Calu3 (cell line): ENCODE data around the gene PTPRN2. TPM values are rescaled to one million over a fixed set of nuclear protein-coding genes. Genes with fewer than 3 reads are reported as not detected.
"Not testable (repeated sequence)": the region's sequence is repeated elsewhere in the genome, so short reads cannot be mapped to it uniquely, and the experiment has no call there.

Experiments used
- BruUV-seq: library from RNA; stranded (reverse); fragments of 400-500 nt; replicated peaks from 2 replicates; lab custom pipeline; 2021; lab: Mats Ljungman, UMichigan
- CTCF ChIA-PET: fragments of 300-600 bp; sonication (Branson Sonifier 250); formaldehyde crosslinking; loops from one replicate; lab custom pipeline; 2022; ENCODE audit warnings: antibody characterized with exemption; lab: Charles Lee
- DNase-seq: peaks from one replicate; pipeline ENCODE4 v3.0.0; 2022
- H3K27ac Mint-ChIP-seq: one replicate; pipeline ENCODE4 v1.8.0; 2022; ENCODE audit warnings: mixed read lengths; ENCODE audit not compliant: unreplicated experiment
- H3K27me3 Mint-ChIP-seq: one replicate; pipeline ENCODE4 v1.8.0; 2022; ENCODE audit warnings: mixed read lengths; ENCODE audit not compliant: unreplicated experiment
- H3K36me3 Mint-ChIP-seq: one replicate; pipeline ENCODE4 v1.8.0; 2022; ENCODE audit warnings: mild to moderate bottlenecking, moderate library complexity, mixed read lengths; ENCODE audit not compliant: insufficient read depth, unreplicated experiment
- H3K4me1 Mint-ChIP-seq: one replicate; pipeline ENCODE4 v1.8.0; 2022; ENCODE audit warnings: mild to moderate bottlenecking, low read depth, mixed read lengths; ENCODE audit not compliant: unreplicated experiment
- H3K4me3 Mint-ChIP-seq: one replicate; pipeline ENCODE4 v1.8.0; 2022; ENCODE audit warnings: mild to moderate bottlenecking, low read depth, moderate library complexity, mixed read lengths; ENCODE audit not compliant: unreplicated experiment
- H3K9me3 Mint-ChIP-seq: one replicate; pipeline ENCODE4 v1.8.0; 2022; ENCODE audit warnings: low read depth, mixed read lengths; ENCODE audit not compliant: unreplicated experiment
- intact Hi-C: fragments of 100-400 bp; cut with micrococcal nuclease; formaldehyde crosslinking; loops from one replicate; pipeline ENCODE4 v1.10.0; 2022; ENCODE audit not compliant: unreplicated experiment
- total RNA-seq: library from RNA; stranded (reverse); gene quantifications from 2 replicates; pipeline ENCODE4 v1.2.3, GENCODE V29; 2022
- TF ChIP-seq, protein P1 (sequence below): fragments of 200-600 bp; IDR thresholded peaks from one replicate; pipeline ENCODE4 v1.8.0; 2022; ENCODE audit warnings: antibody characterized with exemption; ENCODE audit not compliant: unreplicated experiment

Gene PTPRN2
- total RNA-seq, 1 experiment from 2014 or later: 2.0 TPM

DNA sequence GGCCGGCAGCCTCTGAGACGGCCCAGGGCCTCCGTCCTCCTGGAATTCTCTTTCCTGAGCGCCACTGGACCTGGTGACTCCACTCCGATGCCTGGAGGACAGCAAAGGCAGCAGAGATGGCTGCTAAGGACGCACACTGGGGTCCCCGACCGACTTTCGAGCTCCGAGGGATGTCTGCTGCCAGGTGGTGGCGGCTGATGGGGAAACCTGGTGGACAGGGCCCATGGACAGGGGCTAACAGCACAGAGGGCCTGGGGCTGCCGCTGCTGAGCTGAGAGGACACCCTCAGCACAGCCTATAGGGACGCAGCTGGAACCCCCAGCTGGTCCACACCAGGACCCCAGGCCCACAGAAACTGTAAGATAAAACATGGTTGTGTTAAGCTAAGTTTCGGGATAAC is 884.5 kb downstream of the PTPRN2 start:
- BruUV-seq: no TSS peak
- Mint-ChIP-seq H3K4me1 (no peaks in the 10 kb centered on the region), H3K27me3 (peaks cover 50% of the 10 kb centered on the region)

GRCh38 chr7:157702311-157703023 is 885.2 kb downstream of the PTPRN2 start:
- Mint-ChIP-seq H3K27me3 (peaks cover 46% of the 10 kb centered on the region), H3K27ac (no peak overlapping the region), H3K4me1 (no peaks in the 10 kb centered on the region), H3K9me3 (no peaks in the 10 kb centered on the region), H3K4me3 (no peak overlapping the region), H3K36me3 (no peaks in the 10 kb centered on the region)
- DNase-seq: no peak
- no TSS peak for BruUV-seq
- TF ChIP-seq, protein P1, sequence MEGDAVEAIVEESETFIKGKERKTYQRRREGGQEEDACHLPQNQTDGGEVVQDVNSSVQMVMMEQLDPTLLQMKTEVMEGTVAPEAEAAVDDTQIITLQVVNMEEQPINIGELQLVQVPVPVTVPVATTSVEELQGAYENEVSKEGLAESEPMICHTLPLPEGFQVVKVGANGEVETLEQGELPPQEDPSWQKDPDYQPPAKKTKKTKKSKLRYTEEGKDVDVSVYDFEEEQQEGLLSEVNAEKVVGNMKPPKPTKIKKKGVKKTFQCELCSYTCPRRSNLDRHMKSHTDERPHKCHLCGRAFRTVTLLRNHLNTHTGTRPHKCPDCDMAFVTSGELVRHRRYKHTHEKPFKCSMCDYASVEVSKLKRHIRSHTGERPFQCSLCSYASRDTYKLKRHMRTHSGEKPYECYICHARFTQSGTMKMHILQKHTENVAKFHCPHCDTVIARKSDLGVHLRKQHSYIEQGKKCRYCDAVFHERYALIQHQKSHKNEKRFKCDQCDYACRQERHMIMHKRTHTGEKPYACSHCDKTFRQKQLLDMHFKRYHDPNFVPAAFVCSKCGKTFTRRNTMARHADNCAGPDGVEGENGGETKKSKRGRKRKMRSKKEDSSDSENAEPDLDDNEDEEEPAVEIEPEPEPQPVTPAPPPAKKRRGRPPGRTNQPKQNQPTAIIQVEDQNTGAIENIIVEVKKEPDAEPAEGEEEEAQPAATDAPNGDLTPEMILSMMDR: no peak
- CTCF ChIA-PET: no interaction called here
- intact Hi-C loops: no loop called here

More for the DNA sequence above, 884.5 kb downstream of the PTPRN2 start:
- H3K9me3 Mint-ChIP-seq: no peaks in the 10 kb centered on the region
- no peak overlapping the region for H3K4me3 Mint-ChIP-seq
- TF ChIP-seq, protein P1: no peak
- H3K36me3 Mint-ChIP-seq: no peaks in the 10 kb centered on the region
- no peak overlapping the region for H3K27ac Mint-ChIP-seq
- CTCF ChIA-PET: no interaction called here
- intact Hi-C loops: no loop called here
- no peak for DNase-seq

DNA sequence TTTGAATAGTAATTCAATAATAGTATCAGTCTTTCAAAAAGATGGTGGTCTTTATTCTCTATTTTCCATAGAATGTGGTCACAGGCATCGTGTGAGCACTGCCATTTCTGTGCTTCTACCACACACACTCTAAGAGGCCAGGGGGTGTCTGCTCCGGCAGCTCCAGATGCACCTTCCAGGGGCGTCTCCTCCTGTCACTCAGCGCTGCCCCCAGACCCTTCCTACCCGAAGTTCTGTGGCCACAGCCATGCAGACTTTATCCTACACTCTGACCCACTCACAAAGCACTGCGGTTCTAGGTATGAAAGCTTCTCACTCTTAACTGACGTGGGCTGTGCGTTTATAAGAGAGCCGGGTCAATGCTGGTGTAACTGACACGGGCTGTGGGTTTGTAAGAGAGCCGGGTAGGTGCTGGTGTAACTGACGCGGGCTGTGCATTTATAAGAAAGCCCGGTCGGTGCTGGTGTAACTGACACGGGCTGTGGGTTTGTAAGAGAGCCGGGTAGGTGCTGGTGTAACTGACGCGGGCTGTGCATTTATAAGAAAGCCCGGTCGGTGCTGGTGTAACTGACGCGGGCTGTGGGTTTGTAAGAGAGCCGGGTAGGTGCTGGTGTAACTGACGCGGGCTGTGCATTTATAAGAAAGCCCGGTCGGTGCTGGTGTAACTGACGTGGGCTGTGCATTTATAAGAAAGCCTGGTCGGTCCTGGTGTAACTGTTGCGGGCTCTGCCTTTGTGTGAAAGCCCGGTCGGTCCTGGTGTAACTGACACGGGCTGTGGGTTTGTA is 886.0 kb downstream of the PTPRN2 start:
- H3K4me1 Mint-ChIP-seq, intact Hi-C loops, H3K4me3 Mint-ChIP-seq, H3K27ac Mint-ChIP-seq, DNase-seq, BruUV-seq, CTCF ChIA-PET, H3K36me3 Mint-ChIP-seq, H3K9me3 Mint-ChIP-seq: not testable (repeated sequence)
- H3K27me3 Mint-ChIP-seq: peaks cover 38% of the 10 kb centered on the region

DNA sequence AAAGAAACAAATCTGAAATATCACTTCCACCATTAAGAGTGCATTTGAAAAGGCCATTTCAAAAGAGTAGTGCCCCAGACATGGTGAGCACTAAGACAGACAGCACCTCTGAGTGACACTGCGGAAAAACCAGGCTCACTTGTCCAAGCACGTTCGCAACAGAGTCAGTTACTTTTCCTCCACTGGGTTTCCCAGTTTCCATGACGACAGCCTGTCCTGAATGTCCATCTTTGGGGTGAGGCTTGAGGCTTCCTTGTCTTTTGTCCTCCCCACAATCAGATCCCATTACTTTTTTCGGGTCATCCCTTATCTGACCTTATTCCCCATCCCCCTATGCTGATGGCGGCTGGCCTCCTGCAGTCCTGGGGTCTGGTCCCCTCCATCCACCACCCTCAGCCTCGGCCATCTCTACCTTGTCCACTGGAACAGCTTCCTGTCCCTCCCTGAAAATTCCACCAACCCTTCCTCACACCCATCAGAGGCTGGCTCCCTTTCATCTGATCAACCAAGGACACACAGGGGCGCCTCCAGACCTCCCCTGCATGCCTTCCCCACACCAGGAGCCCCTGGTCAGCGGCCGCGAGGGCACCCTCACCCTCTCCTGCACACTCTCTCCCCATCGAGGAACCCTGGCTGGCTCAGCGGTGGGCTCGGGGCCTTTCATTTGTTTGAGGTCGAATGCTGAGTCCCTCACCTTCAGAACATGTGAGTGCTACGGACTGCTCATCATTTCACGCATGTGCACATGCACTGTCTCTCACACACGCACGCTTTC is 887.2 kb downstream of the PTPRN2 start:
- BruUV-seq: no TSS peak
- Mint-ChIP-seq H3K27me3 (peaks cover 36% of the 10 kb centered on the region), H3K9me3 (no peaks in the 10 kb centered on the region), H3K36me3 (no peaks in the 10 kb centered on the region), H3K4me3 (no peak overlapping the region), H3K27ac (no peak overlapping the region), H3K4me1 (no peaks in the 10 kb centered on the region)
- CTCF ChIA-PET: no interaction called here
- TF ChIP-seq, protein P1: no peak
- DNase-seq: no peak
- intact Hi-C loops: no loop called here
